ENCODE measurements around the gene ASB13.

- TF ChIP-seq ZNF746 (CRISPR knock-in tag; IDR thresholded peaks at IDR 0.05) (no peak), CHD2 (IDR thresholded peaks at IDR 0.05; ENCODE audit: low read depth, low read length) (no peak), ZNF549 (CRISPR knock-in tag; IDR thresholded peaks at IDR 0.05) (no peak), RFX5 (IDR thresholded peaks at IDR 0.05; ENCODE audit: low read depth, low read length) (no peak), ZNF317 (CRISPR knock-in tag; IDR thresholded peaks at IDR 0.05) (no peak)
These were observed 57.7 kb downstream of the ASB13 start for GRCh38 chr10:5608608-5609220.
